Endothelial cell of umbilical vein (primary cell): Measurements from ENCODE around the gene FTO.

Source experiments
- CTCF ChIP-seq, 2 donors: IDR thresholded peaks; 1 replicate in 1 of 2; 2 replicates in 1 of 2; pipeline ENCODE4 v1.5.1; 2011; ENCODE audit warnings: low read length in 2 of 2, mild to moderate bottlenecking in 2 of 2, moderate library complexity in 2 of 2, control low read depth in 1 of 2, inconsistent platforms in 1 of 2, low read depth in 1 of 2; ENCODE audit not compliant: insufficient read depth in 1 of 2; ENCODE audit errors: extremely low read depth in 1 of 2
- EZH2 ChIP-seq: IDR thresholded peaks from 2 replicates; pipeline ENCODE4 v1.6.1; 2012; ENCODE audit warnings: borderline replicate concordance, low read depth, mild to moderate bottlenecking, moderate library complexity, low read length, inconsistent platforms; ENCODE audit not compliant: severe bottlenecking
- JUN ChIP-seq: IDR thresholded peaks from 2 replicates; pipeline ENCODE4 v1.6.1; 2011; ENCODE audit warnings: borderline replicate concordance, low read depth; ENCODE audit not compliant: insufficient read length, insufficient read depth
- POLR2AphosphoS5 ChIP-seq: IDR thresholded peaks from 2 replicates; pipeline ENCODE4 v1.6.1; 2012; ENCODE audit warnings: low read depth, mild to moderate bottlenecking, control low read depth, low read length, moderate library complexity; ENCODE audit not compliant: insufficient read depth

GRCh38 chr16:54193665-54194333, 489.8 kb downstream of the FTO start:
- no peak for TF ChIP-seq EZH2
- no peak for TF ChIP-seq JUN
- peak; percentile 76 to 78 for TF ChIP-seq CTCF (IDR thresholded peaks at IDR 0.05; ENCODE audit: extremely low read depth in 1 of 2, insufficient read depth in 1 of 2, low read depth in 1 of 2, low read length in 2 of 2)
- TF ChIP-seq POLR2AphosphoS5, result no peak
